Measurements from ENCODE around the gene VDR.

VDR gene

GRCh38 chr12:47889040-47889439 is 15.8 kb downstream of the VDR start:
- DNase-seq: no peak

GRCh38 chr12:47888153-47888819 is 16.5 kb downstream of the VDR start:
- DNase-seq: no peak

GRCh38 chr12:47887529-47887928 is 17.3 kb downstream of the VDR start:
- no peak for DNase-seq

GRCh38 chr12:47886510-47887240 is 18.1 kb downstream of the VDR start:
- no peak for DNase-seq

GRCh38 chr12:47885566-47885965 is 19.2 kb downstream of the VDR start:
- no peak for DNase-seq

GRCh38 chr12:47885012-47885501 is 19.7 kb downstream of the VDR start:
- DNase-seq: peak; percentile 35

GRCh38 chr12:47884501-47884900 is 20.3 kb downstream of the VDR start:
- no peak for DNase-seq

GRCh38 chr12:47883663-47884195 is 21.1 kb downstream of the VDR start:
- no peak for DNase-seq

GRCh38 chr12:47882781-47883546 is 21.8 kb downstream of the VDR start:
- DNase-seq: no peak

GRCh38 chr12:47881826-47882427 is 22.9 kb downstream of the VDR start:
- DNase-seq: no peak

GRCh38 chr12:47881051-47881450 is 23.7 kb downstream of the VDR start:
- DNase-seq: no peak

GRCh38 chr12:47878918-47879481 is 25.8 kb downstream of the VDR start:
- no peak for DNase-seq

GRCh38 chr12:47878293-47878917 is 26.4 kb downstream of the VDR start:
- DNase-seq: no peak

- no peak for DNase-seq
These were observed 27.7 kb downstream of the VDR start for GRCh38 chr12:47877081-47877480.

GRCh38 chr12:47876440-47876960 is 28.3 kb downstream of the VDR start:
- DNase-seq: no peak

GRCh38 chr12:47875746-47876439 is 28.9 kb downstream of the VDR start:
- DNase-seq: no peak

GRCh38 chr12:47874316-47874715 is 30.5 kb downstream of the VDR start:
- DNase-seq: no peak

- no peak for DNase-seq
These were observed 34.5 kb downstream of the VDR start for GRCh38 chr12:47870175-47870781.

GRCh38 chr12:47868552-47869031 is 36.2 kb downstream of the VDR start:
- no peak for DNase-seq

- DNase-seq: no peak
These were observed 36.8 kb downstream of the VDR start for GRCh38 chr12:47868041-47868440.

GRCh38 chr12:47867495-47867941 is 37.3 kb downstream of the VDR start:
- DNase-seq: no peak
